Stimulated activated CD4-positive, alpha-beta T cell treated with anti-CD3 and anti-CD28 coated beads, Interleukin-15, amount 100 ng/mL, for 24 hours (primary cell): ENCODE results near the gene DUSP3.
A peak's percentile ranks its signal among the peaks of the same experiment; 100 is the strongest.

ENCODE experiments used
- DNase-seq: peaks from one replicate; pipeline ENCODE4 v3.0.0-alpha.2; 2020

DUSP3 gene

DNA sequence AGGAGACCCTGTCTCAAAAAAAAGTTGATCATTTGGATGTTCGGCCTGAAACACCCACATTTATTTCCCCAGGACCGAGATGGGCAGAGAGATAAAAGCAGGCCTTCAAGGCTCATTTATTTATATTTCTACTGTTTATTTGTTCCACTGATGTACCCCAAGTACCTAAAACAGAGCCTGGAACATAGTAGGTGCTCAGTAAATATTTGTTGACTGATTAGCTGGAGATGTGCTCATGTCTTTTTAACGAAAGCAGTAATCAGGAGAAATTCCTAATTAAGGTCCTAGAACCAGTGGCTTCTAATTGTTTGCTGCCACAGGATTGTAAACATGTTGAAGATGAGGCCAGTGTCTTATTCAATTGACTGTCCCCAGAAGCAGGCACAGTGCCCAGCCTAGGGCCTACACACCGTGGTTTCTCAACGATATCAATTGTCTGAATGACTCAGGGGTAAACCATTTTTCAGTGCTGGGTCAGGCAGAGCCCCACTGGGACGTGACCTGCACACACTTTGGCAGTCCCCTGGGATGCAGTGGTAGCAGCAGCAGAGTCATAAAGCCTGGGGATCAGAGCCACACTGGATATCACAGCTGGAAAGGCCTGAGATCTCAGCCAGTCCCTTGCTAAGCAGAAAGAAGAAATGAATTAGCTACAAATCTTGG, 54.9 kb downstream of the DUSP3 start:
- DNase-seq: no peak

GRCh38 chr17:43722870-43723665, 55.7 kb downstream of the DUSP3 start:
- DNase-seq: no peak

- DNase-seq: no peak
Observed at GRCh38 chr17:43722269-43722619, 56.5 kb downstream of the DUSP3 start.

- no peak for DNase-seq
Observed at GRCh38 chr17:43721537-43722268, 57.1 kb downstream of the DUSP3 start.

DNA sequence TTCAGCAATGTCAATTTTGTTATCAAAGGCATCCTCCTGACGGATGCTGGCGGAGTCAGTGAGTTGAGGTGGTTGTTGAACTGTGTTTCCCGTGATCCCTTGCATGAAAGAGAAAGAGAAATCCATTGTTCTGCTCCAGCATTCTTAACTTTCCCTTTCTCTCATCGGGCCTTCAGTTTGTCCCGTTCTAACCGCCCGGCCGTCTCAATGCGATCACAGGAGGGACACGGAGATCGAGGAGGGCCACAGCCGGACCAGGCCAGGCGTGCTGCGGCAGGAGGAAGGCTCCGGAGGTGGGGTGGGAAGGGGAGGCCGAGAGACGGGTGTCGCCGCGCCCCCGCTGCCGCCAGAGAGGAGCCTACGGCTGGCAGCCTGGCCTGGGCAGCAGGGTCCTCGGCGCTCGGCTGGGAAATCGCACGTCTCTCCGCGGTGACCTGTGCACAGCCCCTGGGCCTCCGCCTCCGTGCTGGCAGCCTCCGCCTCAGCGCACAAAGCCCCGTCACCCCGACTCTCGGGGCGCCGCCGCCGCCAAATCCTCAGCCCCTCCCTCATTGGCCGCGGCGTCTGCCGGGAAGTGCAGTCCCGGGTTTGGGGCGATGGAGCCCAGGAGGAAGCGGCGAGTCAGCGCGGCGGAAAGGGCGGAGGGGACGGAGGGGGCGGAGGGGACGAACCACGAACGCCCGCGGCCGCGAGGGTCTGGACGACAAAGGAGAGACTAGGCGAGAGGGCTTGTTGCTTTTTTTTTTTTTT, 58.3 kb downstream of the DUSP3 start:
- peak; percentile 84 for DNase-seq

GRCh38 chr17:43719578-43719977, 59.2 kb downstream of the DUSP3 start:
- no peak for DNase-seq

GRCh38 chr17:43718544-43718943, 60.2 kb downstream of the DUSP3 start:
- DNase-seq: no peak

GRCh38 chr17:43717913-43718312, 60.9 kb downstream of the DUSP3 start:
- no peak for DNase-seq
